Neural cell (in vitro differentiated cells): ENCODE data around the gene NINL.

Experiments
- EP300 ChIP-seq: fragments of 450-650 bp; conservative IDR thresholded peaks from 2 replicates; pipeline ENCODE4 v1.6.1; 2014; ENCODE audit warnings: antibody characterized with exemption, mild to moderate bottlenecking, moderate library complexity; ENCODE audit not compliant: poor library complexity, severe bottlenecking
- EZH2 ChIP-seq: fragments of 200-600, 300-800 bp; shearing (Covaris generic), sonication (generic); IDR thresholded peaks from 2 replicates; pipeline ENCODE4 v1.6.1; 2014; ENCODE audit warnings: antibody characterized with exemption, low read length, borderline replicate concordance, mild to moderate bottlenecking; ENCODE audit not compliant: insufficient read depth, poor library complexity, severe bottlenecking
- POLR2AphosphoS5 ChIP-seq: IDR thresholded peaks from 2 replicates; pipeline ENCODE4 v1.6.1; 2012
- REST ChIP-seq: IDR thresholded peaks from 2 replicates; pipeline ENCODE4 v1.6.1; 2012; ENCODE audit warnings: borderline replicate concordance
- SMC3 ChIP-seq: fragments of 450-650 bp; conservative IDR thresholded peaks from 2 replicates; pipeline ENCODE4 v1.6.1; 2014; ENCODE audit warnings: antibody characterized with exemption, mild to moderate bottlenecking, moderate library complexity; ENCODE audit not compliant: poor library complexity
- TAF1 ChIP-seq: IDR thresholded peaks from 2 replicates; pipeline ENCODE4 v1.6.1; 2012; ENCODE audit warnings: low read depth
- TF ChIP-seq, protein P1 (sequence below): fragments of 450-650 bp; IDR thresholded peaks from 2 replicates; pipeline ENCODE4 v1.5.1; 2014; ENCODE audit warnings: antibody characterized with exemption, mild to moderate bottlenecking, moderate library complexity; ENCODE audit not compliant: poor library complexity, severe bottlenecking

DNA sequence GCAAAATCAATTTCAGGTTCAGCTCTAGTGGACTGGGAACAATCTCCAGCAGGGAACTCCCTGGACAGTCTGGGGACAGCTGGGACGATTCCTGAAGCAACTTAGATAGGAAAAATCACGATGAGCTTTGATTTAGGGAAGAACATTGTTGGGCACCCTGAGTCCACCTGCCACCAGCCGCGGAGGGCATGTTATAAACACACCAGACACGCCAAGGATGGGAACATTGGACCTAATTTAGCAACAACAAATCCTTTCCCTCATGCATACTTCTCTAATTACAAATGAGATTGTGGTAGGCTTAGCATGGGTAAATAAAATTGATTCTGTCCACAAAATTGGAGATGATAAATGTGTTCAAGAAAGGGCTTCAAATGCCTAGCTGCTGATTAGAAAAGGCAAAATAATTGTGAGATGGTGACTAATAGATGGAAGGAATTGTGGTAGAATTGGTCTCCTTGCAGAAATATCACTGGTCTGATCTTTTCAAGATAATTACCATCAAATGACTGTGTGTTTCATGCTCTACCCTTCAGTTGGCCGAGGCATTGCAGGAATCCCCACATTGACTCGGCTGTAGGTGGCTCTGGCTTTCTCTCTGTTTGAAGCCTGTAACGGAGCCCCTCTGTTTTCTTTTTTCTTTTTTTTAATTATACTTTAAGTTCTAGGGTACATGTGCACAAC lies 44.6 kb upstream of the NINL start:
- no peak for TF ChIP-seq POLR2AphosphoS5
- TF ChIP-seq, protein P1, sequence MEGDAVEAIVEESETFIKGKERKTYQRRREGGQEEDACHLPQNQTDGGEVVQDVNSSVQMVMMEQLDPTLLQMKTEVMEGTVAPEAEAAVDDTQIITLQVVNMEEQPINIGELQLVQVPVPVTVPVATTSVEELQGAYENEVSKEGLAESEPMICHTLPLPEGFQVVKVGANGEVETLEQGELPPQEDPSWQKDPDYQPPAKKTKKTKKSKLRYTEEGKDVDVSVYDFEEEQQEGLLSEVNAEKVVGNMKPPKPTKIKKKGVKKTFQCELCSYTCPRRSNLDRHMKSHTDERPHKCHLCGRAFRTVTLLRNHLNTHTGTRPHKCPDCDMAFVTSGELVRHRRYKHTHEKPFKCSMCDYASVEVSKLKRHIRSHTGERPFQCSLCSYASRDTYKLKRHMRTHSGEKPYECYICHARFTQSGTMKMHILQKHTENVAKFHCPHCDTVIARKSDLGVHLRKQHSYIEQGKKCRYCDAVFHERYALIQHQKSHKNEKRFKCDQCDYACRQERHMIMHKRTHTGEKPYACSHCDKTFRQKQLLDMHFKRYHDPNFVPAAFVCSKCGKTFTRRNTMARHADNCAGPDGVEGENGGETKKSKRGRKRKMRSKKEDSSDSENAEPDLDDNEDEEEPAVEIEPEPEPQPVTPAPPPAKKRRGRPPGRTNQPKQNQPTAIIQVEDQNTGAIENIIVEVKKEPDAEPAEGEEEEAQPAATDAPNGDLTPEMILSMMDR, result no peak
- no peak for TF ChIP-seq EZH2
- TF ChIP-seq SMC3, result no peak
- TF ChIP-seq EP300, result no peak
- no peak for TF ChIP-seq REST
- no peak for TF ChIP-seq TAF1
